Spleen (tissue), 7 donors: Measurements from ENCODE around the gene CAMKV.

ENCODE experiments used
- CTCF ChIP-seq, 11 experiments: fragments of 200-600 bp in 7 of 11; fragments of 450-650 bp in 4 of 11; sonication (generic) in 4 of 11; IDR thresholded peaks in 8 of 11; conservative IDR thresholded peaks in 3 of 11; 1 replicate in 7 of 11; 2 replicates in 4 of 11; pipeline versions ENCODE4 v1.4.0 to v1.8.0; 2016 to 2021; ENCODE audit warnings: antibody characterized with exemption in 11 of 11, inconsistent platforms in 4 of 11, mild to moderate bottlenecking in 1 of 11
- POLR2A ChIP-seq, 3 donors: fragments of 450-650 bp; IDR thresholded peaks; one replicate each; pipeline ENCODE4 v1.5.1; 2017; ENCODE audit warnings: antibody characterized with exemption in 3 of 3, mild to moderate bottlenecking in 1 of 3
- POLR2AphosphoS5 ChIP-seq, 3 donors: sonication (generic); formaldehyde crosslinking; IDR thresholded peaks; one replicate each; pipeline ENCODE4 v1.5.1; 2017; ENCODE audit warnings: antibody characterized with exemption in 3 of 3
- donor health status: DM: no; HTN: no; CAD: no; lungs with moderate emphysema.
- donor health status: DM: no; HTN: no; CAD: no.
- donor health status: DM: no; HTN: no; CAD: no.

GRCh38 chr3:49880581-49881315 is 11.0 kb upstream of the CAMKV start:
- TF ChIP-seq POLR2A (IDR thresholded peaks at IDR 0.05): no peak
- TF ChIP-seq CTCF (IDR thresholded peaks at IDR 0.05 in 8 of 11, conservative IDR thresholded peaks at IDR 0.05 in 3 of 11): no peak
- TF ChIP-seq POLR2AphosphoS5 (IDR thresholded peaks at IDR 0.05): no peak
